ENCODE measurements around the gene NDUFAF2.
"Not testable (repeated sequence)": the region's sequence is repeated elsewhere in the genome, so short reads cannot be mapped to it uniquely, and the experiment has no call there.

Gene NDUFAF2

DNA sequence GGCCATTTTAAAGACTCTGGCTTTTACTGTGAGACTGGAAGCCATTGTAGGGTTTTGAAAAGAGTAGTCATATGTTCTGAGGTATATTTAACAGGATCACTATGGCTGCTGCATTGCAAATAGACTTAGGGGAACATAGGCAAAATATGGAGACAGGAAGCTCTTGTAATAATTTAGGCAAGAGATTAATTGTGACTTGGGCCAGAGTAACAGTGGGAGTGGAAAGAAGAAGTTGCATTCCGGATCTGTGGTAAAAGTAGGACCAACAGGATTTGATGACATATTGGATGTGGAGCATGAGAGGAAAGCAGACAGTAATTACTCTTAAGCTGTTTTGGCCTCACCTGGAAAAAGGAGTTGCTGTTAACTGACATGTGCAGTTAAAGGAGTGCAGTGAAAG is 131.6 kb downstream of the NDUFAF2 start:
- DNase-seq (ENCODE audit: low read depth, low spot score): no peak
- no peaks in the 10 kb centered on the region for H3K36me3 ChIP-seq (ENCODE audit: control insufficient read depth, insufficient read depth, low read length)
- no CpG with 5 or more reads among the region's 1 CpG for WGBS (ENCODE audit: insufficient coverage, insufficient read length)
- H3K9me3 ChIP-seq (ENCODE audit: control insufficient read depth, insufficient read depth, low read length): no peaks in the 10 kb centered on the region
- H3K27ac ChIP-seq (ENCODE audit: low read length): no peak overlapping the region
- no peak overlapping the region for H3K4me3 ChIP-seq (ENCODE audit: low read length)
- no peaks in the 10 kb centered on the region for H3K4me1 ChIP-seq (ENCODE audit: control insufficient read depth, insufficient read depth, low read length)
- no peaks in the 10 kb centered on the region for H3K27me3 ChIP-seq (ENCODE audit: control insufficient read depth, insufficient read depth, low read length)

GRCh38 chr5:61081741-61082140 is 136.7 kb downstream of the NDUFAF2 start:
- no peaks in the 10 kb centered on the region for H3K4me1 ChIP-seq (ENCODE audit: control insufficient read depth, insufficient read depth, low read length)
- no CpG with 5 or more reads among the region's 2 CpGs for WGBS (ENCODE audit: insufficient coverage, insufficient read length)
- H3K4me3 ChIP-seq (ENCODE audit: low read length): no peak overlapping the region
- no peaks in the 10 kb centered on the region for H3K27me3 ChIP-seq (ENCODE audit: control insufficient read depth, insufficient read depth, low read length)
- no peak for DNase-seq (ENCODE audit: low read depth, low spot score)
- no peaks in the 10 kb centered on the region for H3K9me3 ChIP-seq (ENCODE audit: control insufficient read depth, insufficient read depth, low read length)
- no peak overlapping the region for H3K27ac ChIP-seq (ENCODE audit: low read length)
- no peaks in the 10 kb centered on the region for H3K36me3 ChIP-seq (ENCODE audit: control insufficient read depth, insufficient read depth, low read length)

DNA sequence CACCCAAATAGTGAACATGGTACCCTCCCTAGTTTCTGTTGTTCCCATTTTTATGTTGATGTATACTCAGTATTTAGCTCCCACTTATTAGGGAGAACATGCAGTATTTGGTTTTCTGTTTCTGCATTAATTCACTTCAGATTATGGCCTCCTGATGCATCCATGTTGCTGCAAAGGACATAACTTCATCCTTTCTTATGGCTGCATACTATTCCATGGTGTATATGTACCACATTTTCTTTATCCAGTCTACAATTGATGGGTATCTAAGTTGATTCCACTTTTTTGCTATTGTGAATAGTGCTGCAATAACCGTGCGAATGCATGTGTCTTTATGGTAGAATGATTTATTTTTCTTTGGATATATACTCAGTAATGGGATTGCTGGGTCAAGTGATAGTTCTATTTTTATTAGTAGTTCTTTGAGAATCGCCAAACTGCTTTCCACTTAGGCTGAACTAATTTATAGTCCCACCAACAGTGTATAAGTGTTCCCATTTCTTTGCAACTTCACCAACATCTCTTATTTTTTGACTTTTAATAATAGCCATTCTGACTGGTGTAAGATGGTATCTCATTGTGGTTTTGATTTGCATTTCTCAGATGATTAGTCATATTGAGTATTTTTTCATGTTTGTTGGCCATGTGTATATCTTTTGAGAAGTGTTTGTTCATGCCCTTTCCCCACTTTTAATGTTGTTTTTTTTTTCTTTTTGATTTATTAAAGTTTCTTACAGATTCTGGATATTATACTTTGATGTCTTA is 137.7 kb downstream of the NDUFAF2 start:
- H3K27me3 ChIP-seq (ENCODE audit: control insufficient read depth, insufficient read depth, low read length): no peaks in the 10 kb centered on the region
- no CpG with 5 or more reads among the region's 3 CpGs for WGBS (ENCODE audit: insufficient coverage, insufficient read length)
- no peaks in the 10 kb centered on the region for H3K36me3 ChIP-seq (ENCODE audit: control insufficient read depth, insufficient read depth, low read length)
- H3K4me3 ChIP-seq (ENCODE audit: low read length): no peak overlapping the region
- H3K9me3 ChIP-seq (ENCODE audit: control insufficient read depth, insufficient read depth, low read length): no peaks in the 10 kb centered on the region
- no peak overlapping the region for H3K27ac ChIP-seq (ENCODE audit: low read length)
- no peaks in the 10 kb centered on the region for H3K4me1 ChIP-seq (ENCODE audit: control insufficient read depth, insufficient read depth, low read length)
- DNase-seq (ENCODE audit: low read depth, low spot score): no peak

DNA sequence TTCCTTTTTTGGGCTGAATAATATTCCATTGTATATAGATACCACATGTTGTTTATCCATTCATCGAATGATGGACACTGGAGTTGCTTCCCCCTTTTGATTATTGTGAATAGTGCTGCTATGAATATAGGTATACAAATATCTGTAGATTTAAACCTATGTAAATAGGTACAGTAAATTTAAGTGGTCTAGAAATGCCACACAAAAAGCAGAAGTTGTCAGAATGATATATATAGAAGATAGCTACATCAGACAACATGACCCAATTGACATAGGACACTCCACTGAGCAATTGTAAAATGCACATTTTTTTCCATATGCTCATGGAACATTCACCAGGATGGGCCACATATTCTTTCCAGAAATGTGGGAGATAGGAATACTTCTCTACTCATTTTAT is 139.7 kb downstream of the NDUFAF2 start:
- no peaks in the 10 kb centered on the region for H3K9me3 ChIP-seq (ENCODE audit: control insufficient read depth, insufficient read depth, low read length)
- H3K4me1 ChIP-seq (ENCODE audit: control insufficient read depth, insufficient read depth, low read length): no peaks in the 10 kb centered on the region
- H3K27ac ChIP-seq (ENCODE audit: low read length): no peak overlapping the region
- no peak for DNase-seq (ENCODE audit: low read depth, low spot score)
- H3K4me3 ChIP-seq (ENCODE audit: low read length): no peak overlapping the region
- no CpG with 5 or more reads among the region's 1 CpG for WGBS (ENCODE audit: insufficient coverage, insufficient read length)
- H3K27me3 ChIP-seq (ENCODE audit: control insufficient read depth, insufficient read depth, low read length): no peaks in the 10 kb centered on the region
- no peaks in the 10 kb centered on the region for H3K36me3 ChIP-seq (ENCODE audit: control insufficient read depth, insufficient read depth, low read length)

GRCh38 chr5:61085885-61086284 is 140.9 kb downstream of the NDUFAF2 start:
- H3K4me1 ChIP-seq (ENCODE audit: control insufficient read depth, insufficient read depth, low read length): no peaks in the 10 kb centered on the region
- no CpG with 5 or more reads among the region's 1 CpG for WGBS (ENCODE audit: insufficient coverage, insufficient read length)
- no peaks in the 10 kb centered on the region for H3K36me3 ChIP-seq (ENCODE audit: control insufficient read depth, insufficient read depth, low read length)
- no peak overlapping the region for H3K4me3 ChIP-seq (ENCODE audit: low read length)
- no peaks in the 10 kb centered on the region for H3K27me3 ChIP-seq (ENCODE audit: control insufficient read depth, insufficient read depth, low read length)
- no peak overlapping the region for H3K27ac ChIP-seq (ENCODE audit: low read length)
- H3K9me3 ChIP-seq (ENCODE audit: control insufficient read depth, insufficient read depth, low read length): no peaks in the 10 kb centered on the region
- DNase-seq (ENCODE audit: low read depth, low spot score): no peak

DNA sequence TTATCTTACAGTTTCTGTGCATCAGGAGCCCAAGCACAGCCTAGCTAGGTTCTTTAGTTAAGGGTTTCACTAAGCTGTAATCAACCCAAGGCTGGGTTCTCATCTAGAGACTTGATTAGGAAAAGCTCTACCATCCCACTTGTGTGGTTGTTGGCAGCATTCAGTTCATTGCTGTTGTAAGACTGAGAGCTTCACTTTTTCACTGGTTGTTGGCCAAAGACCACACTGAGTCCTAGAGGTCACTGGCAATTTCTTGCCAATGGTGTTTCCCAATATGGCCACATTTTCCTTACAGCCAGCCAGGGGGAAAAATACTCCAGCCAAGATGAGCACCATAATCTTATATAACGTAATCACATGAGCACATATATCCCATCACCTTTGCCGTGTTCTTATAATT is 142.9 kb downstream of the NDUFAF2 start:
- Histone ChIP-seq H3K36me3 (ENCODE audit: control insufficient read depth, insufficient read depth, low read length) (no peaks in the 10 kb centered on the region), H3K27ac (ENCODE audit: low read length) (no peak overlapping the region), H3K4me1 (ENCODE audit: control insufficient read depth, insufficient read depth, low read length) (no peaks in the 10 kb centered on the region), H3K4me3 (ENCODE audit: low read length) (no peak overlapping the region), H3K27me3 (ENCODE audit: control insufficient read depth, insufficient read depth, low read length) (no peaks in the 10 kb centered on the region), H3K9me3 (ENCODE audit: control insufficient read depth, insufficient read depth, low read length) (no peaks in the 10 kb centered on the region)
- DNase-seq (ENCODE audit: low read depth, low spot score): no peak
- WGBS (ENCODE audit: insufficient coverage, insufficient read length): no CpG with 5 or more reads among the region's 2 CpGs

- Histone ChIP-seq H3K9me3 (ENCODE audit: control insufficient read depth, insufficient read depth, low read length) (no peaks in the 10 kb centered on the region), H3K36me3 (ENCODE audit: control insufficient read depth, insufficient read depth, low read length) (no peaks in the 10 kb centered on the region), H3K4me1 (ENCODE audit: control insufficient read depth, insufficient read depth, low read length) (no peaks in the 10 kb centered on the region), H3K27me3 (ENCODE audit: control insufficient read depth, insufficient read depth, low read length) (no peaks in the 10 kb centered on the region), H3K4me3 (ENCODE audit: low read length) (no peak overlapping the region), H3K27ac (ENCODE audit: low read length) (no peak overlapping the region)
- DNase-seq (ENCODE audit: low read depth, low spot score): no peak
- WGBS (ENCODE audit: insufficient coverage, insufficient read length): no CpG with 5 or more reads among the region's 2 CpGs
Observed at GRCh38 chr5:61089351-61089750, 144.3 kb downstream of the NDUFAF2 start.

DNA sequence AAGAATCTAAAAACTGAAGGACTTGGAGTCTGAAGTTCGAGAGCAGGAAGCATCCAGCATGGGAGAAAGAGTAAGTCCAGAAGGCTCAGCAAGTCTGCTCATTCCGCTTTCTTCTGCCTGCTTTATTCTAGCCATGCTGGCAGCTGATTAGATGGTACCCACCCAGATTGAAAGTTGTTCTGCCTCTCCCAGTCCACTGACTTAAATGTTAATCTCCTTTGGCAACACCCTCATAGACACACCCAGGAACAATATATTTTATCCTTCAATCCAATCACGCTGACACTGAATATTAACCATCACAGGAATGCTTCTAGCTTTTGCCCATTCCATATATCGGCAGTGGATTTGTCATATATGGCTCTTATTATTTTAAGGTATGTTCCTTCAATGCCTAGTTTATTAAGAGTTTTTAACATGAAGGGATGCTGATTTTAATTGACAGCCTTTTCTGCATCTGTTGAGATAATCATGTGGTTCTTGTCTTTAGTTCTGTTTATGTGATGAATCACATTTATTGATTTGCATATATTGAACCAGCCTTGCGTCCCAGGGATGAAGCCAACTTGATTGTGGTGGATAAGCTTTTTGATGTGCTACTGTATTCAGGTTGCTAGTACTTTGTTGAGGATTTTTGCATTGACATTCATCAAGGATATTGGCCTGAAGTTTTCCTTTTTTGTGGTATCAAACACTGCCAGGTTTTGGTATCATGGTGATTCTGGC is 148.2 kb downstream of the NDUFAF2 start:
- H3K36me3 ChIP-seq (ENCODE audit: control insufficient read depth, insufficient read depth, low read length); DNase-seq (ENCODE audit: low read depth, low spot score); H3K27me3 ChIP-seq (ENCODE audit: control insufficient read depth, insufficient read depth, low read length); H3K9me3 ChIP-seq (ENCODE audit: control insufficient read depth, insufficient read depth, low read length); H3K27ac ChIP-seq (ENCODE audit: low read length); H3K4me1 ChIP-seq (ENCODE audit: control insufficient read depth, insufficient read depth, low read length); H3K4me3 ChIP-seq (ENCODE audit: low read length): not testable (repeated sequence)
- WGBS (ENCODE audit: insufficient coverage, insufficient read length): no CpG with 5 or more reads among the region's 5 CpGs

GRCh38 chr5:61097465-61097864 is 152.5 kb downstream of the NDUFAF2 start:
- H3K4me3 ChIP-seq (ENCODE audit: low read length): no peak overlapping the region
- H3K4me1 ChIP-seq (ENCODE audit: control insufficient read depth, insufficient read depth, low read length): no peaks in the 10 kb centered on the region
- WGBS (ENCODE audit: insufficient coverage, insufficient read length): no CpG with 5 or more reads among the region's 2 CpGs
- no peak overlapping the region for H3K27ac ChIP-seq (ENCODE audit: low read length)
- H3K36me3 ChIP-seq (ENCODE audit: control insufficient read depth, insufficient read depth, low read length): no peaks in the 10 kb centered on the region
- no peak for DNase-seq (ENCODE audit: low read depth, low spot score)
- no peaks in the 10 kb centered on the region for H3K27me3 ChIP-seq (ENCODE audit: control insufficient read depth, insufficient read depth, low read length)
- no peaks in the 10 kb centered on the region for H3K9me3 ChIP-seq (ENCODE audit: control insufficient read depth, insufficient read depth, low read length)

DNA sequence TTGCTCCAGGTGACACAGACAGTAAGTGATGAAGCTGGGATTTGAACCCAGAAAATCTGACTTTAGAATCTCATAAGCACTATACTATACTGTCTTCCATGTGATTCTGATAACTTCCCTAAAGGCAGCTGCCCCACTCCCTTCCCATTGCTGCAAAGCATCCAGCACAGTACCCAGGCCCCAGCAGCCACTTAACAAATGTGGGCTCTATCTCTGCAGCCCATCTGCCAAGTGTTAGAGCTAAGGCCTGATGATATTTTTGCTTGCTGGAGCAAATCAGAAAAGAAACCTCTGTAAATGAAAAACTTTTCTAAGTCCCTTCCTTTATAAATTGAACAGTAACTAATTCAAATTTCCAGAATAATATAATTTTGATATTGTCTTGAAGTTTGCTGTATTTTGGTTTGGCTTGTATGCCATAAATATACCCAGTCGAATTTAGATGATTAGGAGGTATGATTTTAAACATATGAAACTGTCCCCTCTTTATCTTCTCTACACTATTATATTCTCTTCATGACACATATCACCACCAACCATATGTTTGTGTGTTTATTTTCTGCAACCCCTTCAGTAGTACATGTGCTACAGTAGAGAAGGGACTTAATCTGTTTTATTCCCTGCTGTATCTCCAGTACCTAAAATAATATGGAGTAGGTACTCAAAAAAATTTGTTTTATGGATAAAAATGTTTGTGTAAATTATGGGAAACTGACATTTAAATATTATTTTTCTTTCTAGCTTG is 153.4 kb downstream of the NDUFAF2 start:
- Histone ChIP-seq H3K36me3 (ENCODE audit: control insufficient read depth, insufficient read depth, low read length) (no peaks in the 10 kb centered on the region), H3K9me3 (ENCODE audit: control insufficient read depth, insufficient read depth, low read length) (no peaks in the 10 kb centered on the region)
- WGBS (ENCODE audit: insufficient coverage, insufficient read length): no CpG with 5 or more reads among the region's 1 CpG

More for the DNA sequence above, 153.4 kb downstream of the NDUFAF2 start:
- Histone ChIP-seq H3K27me3 (ENCODE audit: control insufficient read depth, insufficient read depth, low read length) (no peaks in the 10 kb centered on the region), H3K27ac (ENCODE audit: low read length) (no peak overlapping the region), H3K4me1 (ENCODE audit: control insufficient read depth, insufficient read depth, low read length) (no peaks in the 10 kb centered on the region), H3K4me3 (ENCODE audit: low read length) (no peak overlapping the region)
- no peak for DNase-seq (ENCODE audit: low read depth, low spot score)
